ENCODE results near the gene RCOR2.

- TF ChIP-seq EP300 (IDR thresholded peaks at IDR 0.05) (no peak), CTCF (IDR thresholded peaks at IDR 0.05) (peak; percentile 44 to 61 (median 47)), POLR2A (IDR thresholded peaks at IDR 0.05; ENCODE audit: low read depth) (no peak), POLR2AphosphoS5 (IDR thresholded peaks at IDR 0.05) (peak; percentile 52 to 78)
Measured at GRCh38 chr11:63871962-63872799, 44.8 kb downstream of the RCOR2 start.

Measured in esophagus muscularis mucosa (tissue), 4 donors.